Transverse colon (tissue), 4 donors: Measurements from ENCODE around the gene ASH1L. TPM values are rescaled to one million over a fixed set of nuclear protein-coding genes. Genes with fewer than 3 reads are reported as not detected.
"Not testable (repeated sequence)": the region's sequence is repeated elsewhere in the genome, so short reads cannot be mapped to it uniquely, and the experiment has no call there.

Experiments
- DNase-seq: peaks from one replicate; pipeline ENCODE4 v3.0.0-alpha.2; 2019
- H3K27ac ChIP-seq, 4 donors: fragments of 200-600 bp; sonication (generic); 2 replicates each; pipeline ENCODE4 v1.5.1; 2016 to 2018; ENCODE audit warnings: inconsistent platforms in 4 of 4
- H3K27me3 ChIP-seq: fragments of 200-600 bp; sonication (generic); 2 replicates; pipeline ENCODE4 v1.5.1; 2017; ENCODE audit warnings: inconsistent platforms
- H3K36me3 ChIP-seq, 4 donors: fragments of 200-600 bp; sonication (generic); 2 replicates each; pipeline ENCODE4 v1.5.1; 2017 to 2019; ENCODE audit warnings: inconsistent platforms in 4 of 4
- H3K4me1 ChIP-seq, 4 donors: fragments of 200-600 bp; sonication (generic); 2 replicates each; pipeline ENCODE4 v1.5.1; 2017 to 2020; ENCODE audit warnings: inconsistent platforms in 4 of 4
- H3K4me3 ChIP-seq, 4 donors: fragments of 200-600 bp; sonication (generic); 1 replicate in 1 of 4; 2 replicates in 3 of 4; pipeline versions ENCODE4 v1.5.1 to v1.6.1; 2017 to 2019; ENCODE audit warnings: inconsistent platforms in 4 of 4
- H3K9me3 ChIP-seq, 2 donors: fragments of 200-600 bp; sonication (generic); 2 replicates each; pipeline ENCODE4 v1.5.1; 2017 to 2019; ENCODE audit warnings: inconsistent platforms in 2 of 2
- EP300 ChIP-seq: sonication (generic); formaldehyde crosslinking; IDR thresholded peaks from one replicate; pipeline ENCODE4 v1.6.1; 2017; ENCODE audit warnings: antibody characterized with exemption, low read depth
- POLR2A ChIP-seq: fragments of 450-650 bp; IDR thresholded peaks from one replicate; pipeline ENCODE4 v1.6.1; 2016; ENCODE audit warnings: antibody characterized with exemption, mild to moderate bottlenecking, moderate library complexity
- POLR2AphosphoS5 ChIP-seq, 3 donors: sonication (generic); formaldehyde crosslinking; IDR thresholded peaks; one replicate each; pipeline ENCODE4 v1.6.1; 2016; ENCODE audit warnings: antibody characterized with exemption in 3 of 3
- WGBS, 2 donors: methylation state at CpG; one replicate each; pipeline ENCODE4 v1.1.5; 2018; ENCODE audit warnings: low coverage in 1 of 2; 5-methylcytosine and 5-hydroxymethylcytosine counted together
- in situ Hi-C, 4 donors: fragments of 200-750 bp; cut with MboI; loops; one replicate each; pipeline versions ENCODE4 v1.15.0 to v1.15.1; 2017; ENCODE audit warnings: low sequenced_read_pairs in 3 of 4, low pct_ligation_motif_present in 1 of 4, low pct_unique_long_range_greater_than_20kb in 1 of 4
- intact Hi-C: fragments of 100-400 bp; cut with DNase I; formaldehyde crosslinking; loops from one replicate; pipeline ENCODE4 v1.15.1; 2023; ENCODE audit warnings: low total_unique reads
- total RNA-seq, 4 donors: library from RNA; depleted of rRNA; stranded (reverse); fragments of >200 nt; gene quantifications; one replicate each; pipeline ENCODE4 v1.1.0, GENCODE V29; 2016
- TF ChIP-seq, protein P1 (sequence below), 5 experiments: fragments of 200-600 bp in 3 of 5; fragments of 450-650 bp in 2 of 5; sonication (generic) in 3 of 5; IDR thresholded peaks; 1 replicate in 2 of 5; 2 replicates in 3 of 5; pipeline ENCODE4 v1.5.1; 2016 to 2017; ENCODE audit warnings: antibody characterized with exemption in 5 of 5, inconsistent platforms in 3 of 5, mild to moderate bottlenecking in 2 of 5, moderate library complexity in 1 of 5

Gene ASH1L
- total RNA-seq, 4 donors from 2014 or later = 47.4 to 206 (median 89.1) TPM

DNA sequence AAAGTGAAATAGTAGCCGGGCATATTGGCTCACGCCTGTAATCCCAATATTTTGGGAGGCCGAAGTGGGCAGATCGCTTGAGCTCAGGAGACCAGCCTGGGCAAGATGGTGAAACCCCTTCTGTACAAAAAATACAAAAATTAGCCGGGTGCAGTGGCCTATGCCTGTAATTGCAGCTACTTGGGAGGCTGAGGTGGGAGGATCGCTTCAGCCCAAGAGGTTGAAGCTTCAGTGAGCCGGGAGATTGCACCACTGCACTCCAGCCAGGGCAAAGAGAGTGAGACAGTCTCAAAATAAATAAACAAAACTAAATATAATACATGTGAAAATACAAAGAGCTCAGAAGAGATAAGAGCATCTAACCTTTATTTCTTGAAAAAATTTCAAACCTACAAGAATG is 45.1 kb upstream of the ASH1L start:
- H3K4me1 ChIP-seq = peaks cover 0 to 4% (median 3%) of the 10 kb centered on the region in 4 donors
- intact Hi-C loops = no loop called here
- no peak overlapping the region for H3K4me3 ChIP-seq
- in situ Hi-C loops = no loop called here
- no peak overlapping the region for H3K27ac ChIP-seq
- no peak for DNase-seq
- WGBS, 2 donors = 76 to 83% methylated on average over 5 to 7 of the region's 7 CpGs
- no peaks in the 10 kb centered on the region for H3K36me3 ChIP-seq
- no peaks in the 10 kb centered on the region for H3K27me3 ChIP-seq
- TF ChIP-seq POLR2AphosphoS5 (IDR thresholded peaks at IDR 0.05) = no peak
- TF ChIP-seq, protein P1, sequence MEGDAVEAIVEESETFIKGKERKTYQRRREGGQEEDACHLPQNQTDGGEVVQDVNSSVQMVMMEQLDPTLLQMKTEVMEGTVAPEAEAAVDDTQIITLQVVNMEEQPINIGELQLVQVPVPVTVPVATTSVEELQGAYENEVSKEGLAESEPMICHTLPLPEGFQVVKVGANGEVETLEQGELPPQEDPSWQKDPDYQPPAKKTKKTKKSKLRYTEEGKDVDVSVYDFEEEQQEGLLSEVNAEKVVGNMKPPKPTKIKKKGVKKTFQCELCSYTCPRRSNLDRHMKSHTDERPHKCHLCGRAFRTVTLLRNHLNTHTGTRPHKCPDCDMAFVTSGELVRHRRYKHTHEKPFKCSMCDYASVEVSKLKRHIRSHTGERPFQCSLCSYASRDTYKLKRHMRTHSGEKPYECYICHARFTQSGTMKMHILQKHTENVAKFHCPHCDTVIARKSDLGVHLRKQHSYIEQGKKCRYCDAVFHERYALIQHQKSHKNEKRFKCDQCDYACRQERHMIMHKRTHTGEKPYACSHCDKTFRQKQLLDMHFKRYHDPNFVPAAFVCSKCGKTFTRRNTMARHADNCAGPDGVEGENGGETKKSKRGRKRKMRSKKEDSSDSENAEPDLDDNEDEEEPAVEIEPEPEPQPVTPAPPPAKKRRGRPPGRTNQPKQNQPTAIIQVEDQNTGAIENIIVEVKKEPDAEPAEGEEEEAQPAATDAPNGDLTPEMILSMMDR (IDR thresholded peaks at IDR 0.05) = no peak
- TF ChIP-seq EP300 = no peak
- TF ChIP-seq POLR2A = no peak
- H3K9me3 ChIP-seq = no peaks in the 10 kb centered on the region

GRCh38 chr1:155599828-155600572 is 37.4 kb upstream of the ASH1L start:
- WGBS, 2 donors = 37 to 42% methylated on average over 8 to 12 of the region's 12 CpGs
- not testable (repeated sequence) for DNase-seq, H3K4me3 ChIP-seq, H3K4me1 ChIP-seq, H3K9me3 ChIP-seq, H3K27ac ChIP-seq, H3K27me3 ChIP-seq, H3K36me3 ChIP-seq
- intact Hi-C loops = loop anchor here (10.0 kb wide), 1 partner anchor 345 kb away; the partner anchor contains the start of gene ENTREP3
- in situ Hi-C loops = loop anchor here in 1 of 4 donors (25.0 kb wide), 2 partner anchors 263 to 338 kb away; partner anchors contain the start of genes CLK2, ENTREP3 and SCAMP3

DNA sequence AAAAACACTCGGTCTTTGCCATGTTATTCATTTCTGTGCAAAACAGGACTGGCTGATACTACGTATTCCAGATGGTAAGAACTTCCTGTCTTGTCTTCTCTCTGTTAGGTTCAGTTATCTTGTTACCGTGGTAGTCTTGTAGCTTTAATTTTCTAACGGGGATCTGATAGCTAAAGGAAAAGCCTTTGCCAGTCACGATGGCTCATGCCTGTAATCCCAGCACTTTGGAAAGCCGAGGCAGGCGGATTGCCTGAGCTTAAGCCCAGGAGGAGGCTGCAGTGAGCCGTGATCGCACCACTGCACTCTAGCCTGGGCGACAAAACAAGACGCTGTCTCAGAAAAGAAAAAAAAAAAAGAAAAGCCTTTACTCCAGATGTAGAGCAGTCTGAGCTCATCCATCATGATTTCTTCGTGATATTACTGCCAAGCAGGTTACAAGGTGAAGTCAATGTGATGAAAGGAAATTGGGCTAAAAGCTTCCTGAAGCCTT is 36.3 kb upstream of the ASH1L start:
- intact Hi-C loops (loop anchor here (10.0 kb wide), 1 partner anchor 344 kb away; the partner anchor contains the start of gene ENTREP3), in situ Hi-C loops (loop anchor here in 1 of 4 donors (25.0 kb wide), 2 partner anchors 262 to 337 kb away; partner anchors contain the start of genes CLK2, ENTREP3 and SCAMP3)
- Histone ChIP-seq H3K27ac (no peak overlapping the region), H3K4me1 (peaks cover 0 to 4% (median 0%) of the 10 kb centered on the region in 4 donors), H3K9me3 (no peaks in the 10 kb centered on the region), H3K27me3 (no peaks in the 10 kb centered on the region), H3K36me3 (no peaks in the 10 kb centered on the region), H3K4me3 (no peak overlapping the region)
- TF ChIP-seq EP300 (no peak), POLR2AphosphoS5 (IDR thresholded peaks at IDR 0.05) (no peak), POLR2A (no peak)
- TF ChIP-seq, protein P1 (IDR thresholded peaks at IDR 0.05) = no peak
- 43 to 49% methylated on average over 5 to 12 of the region's 12 CpGs for WGBS, 2 donors
- DNase-seq = no peak

DNA sequence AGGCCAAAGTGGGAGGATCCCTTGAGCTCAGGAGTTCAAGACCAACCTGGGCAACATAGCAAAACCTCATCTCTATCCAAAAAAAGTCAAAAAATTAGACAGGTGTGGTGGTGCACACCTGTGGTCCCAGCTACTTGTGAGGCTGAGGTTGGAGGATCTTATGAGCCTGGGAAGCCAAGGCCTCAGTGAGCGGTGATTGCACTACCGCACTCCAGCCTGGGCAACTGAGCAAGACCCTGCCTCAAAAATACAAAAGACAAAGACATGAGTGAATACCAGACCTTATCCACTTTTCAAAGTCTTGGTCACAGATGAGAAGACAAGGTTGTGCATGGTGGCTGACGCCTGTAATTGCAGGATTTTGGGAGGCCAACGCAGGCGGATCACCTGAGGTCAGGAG is 34.3 kb upstream of the ASH1L start:
- no peak overlapping the region for H3K4me3 ChIP-seq
- H3K36me3 ChIP-seq = no peaks in the 10 kb centered on the region
- no peak overlapping the region for H3K27ac ChIP-seq
- H3K4me1 ChIP-seq = peaks cover 0 to 4% (median 0%) of the 10 kb centered on the region in 4 donors
- no peak for DNase-seq
- intact Hi-C loops (loop anchor here (10.0 kb wide), 1 partner anchor 342 kb away; the partner anchor contains the start of gene ENTREP3), in situ Hi-C loops (loop anchor here in 1 of 4 donors (25.0 kb wide), 2 partner anchors 260 to 335 kb away; partner anchors contain the start of genes CLK2, ENTREP3 and SCAMP3)
- H3K27me3 ChIP-seq = no peaks in the 10 kb centered on the region
- 96 to 100% methylated on average over 3 to 5 of the region's 5 CpGs for WGBS, 2 donors
- H3K9me3 ChIP-seq = no peaks in the 10 kb centered on the region
- TF ChIP-seq, protein P1 (IDR thresholded peaks at IDR 0.05) = no peak
- TF ChIP-seq POLR2AphosphoS5 (IDR thresholded peaks at IDR 0.05) (no peak), EP300 (no peak), POLR2A (no peak)

DNA sequence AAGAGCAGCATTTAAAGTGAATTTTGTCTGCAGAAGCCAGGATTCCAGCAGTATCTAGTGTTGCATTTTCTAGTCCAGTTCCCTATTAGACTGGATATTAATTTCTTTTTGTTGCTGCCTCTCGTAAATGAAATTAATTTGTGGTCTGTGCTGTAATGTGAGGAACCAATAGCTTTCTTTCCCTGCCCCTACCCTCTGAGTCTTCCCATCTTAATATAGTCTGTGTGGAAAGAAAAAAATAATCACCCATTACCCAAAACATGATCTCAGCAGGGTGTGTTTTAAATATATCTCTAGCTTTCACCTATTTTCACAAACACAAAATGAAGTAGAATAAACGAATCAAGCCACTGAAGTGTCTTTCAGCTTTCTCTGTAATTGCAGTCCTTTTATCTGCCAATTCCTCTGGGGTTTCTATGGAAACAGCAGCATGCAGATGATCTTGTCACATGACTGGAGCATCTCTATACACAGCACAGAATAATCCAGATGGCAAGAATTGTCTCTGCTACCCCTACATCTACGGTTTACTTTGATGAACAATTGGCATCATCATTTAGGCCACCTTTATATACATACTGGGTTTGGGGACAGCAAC is 33.4 kb upstream of the ASH1L start:
- not testable (repeated sequence) for H3K36me3 ChIP-seq, H3K9me3 ChIP-seq, H3K27me3 ChIP-seq, H3K27ac ChIP-seq, H3K4me1 ChIP-seq, DNase-seq, H3K4me3 ChIP-seq
- in situ Hi-C loops = loop anchor here in 1 of 4 donors (25.0 kb wide), 2 partner anchors 259 to 334 kb away; partner anchors contain the start of genes CLK2, ENTREP3 and SCAMP3
- 58 to 68% methylated on average over 2 to 3 of the region's 3 CpGs for WGBS, 2 donors
- intact Hi-C loops = loop anchor here (10.0 kb wide), 1 partner anchor 341 kb away; the partner anchor contains the start of gene ENTREP3
